SK-N-MC (cell line): Measurements from ENCODE around the gene ZDHHC11B.
"Not testable (repeated sequence)": the region's sequence is repeated elsewhere in the genome, so short reads cannot be mapped to it uniquely, and the experiment has no call there.

ENCODE experiments used
- EZH2 ChIP-seq: fragments of 200-600 bp; sonication (generic); IDR thresholded peaks from one replicate; pipeline ENCODE4 v1.6.1; 2017; ENCODE audit warnings: antibody characterized with exemption
- FOXP2 ChIP-seq: optimal IDR thresholded peaks from 2 replicates; pipeline ENCODE3; 2011; ENCODE audit warnings: mild to moderate bottlenecking, moderate library complexity; ENCODE audit not compliant: insufficient read depth; ENCODE audit errors: extremely low read length, control extremely low read depth
- POLR2AphosphoS5 ChIP-seq: IDR thresholded peaks from 2 replicates; pipeline ENCODE4 v1.6.1; 2012; ENCODE audit warnings: mild to moderate bottlenecking, low read depth, low read length, borderline replicate concordance

GRCh38 chr5:798505-799138, 14.1 kb upstream of the ZDHHC11B start:
- not testable (repeated sequence) for TF ChIP-seq EZH2, POLR2AphosphoS5, FOXP2
